ENCODE results near the gene ADAM12.

Gene ADAM12

DNA sequence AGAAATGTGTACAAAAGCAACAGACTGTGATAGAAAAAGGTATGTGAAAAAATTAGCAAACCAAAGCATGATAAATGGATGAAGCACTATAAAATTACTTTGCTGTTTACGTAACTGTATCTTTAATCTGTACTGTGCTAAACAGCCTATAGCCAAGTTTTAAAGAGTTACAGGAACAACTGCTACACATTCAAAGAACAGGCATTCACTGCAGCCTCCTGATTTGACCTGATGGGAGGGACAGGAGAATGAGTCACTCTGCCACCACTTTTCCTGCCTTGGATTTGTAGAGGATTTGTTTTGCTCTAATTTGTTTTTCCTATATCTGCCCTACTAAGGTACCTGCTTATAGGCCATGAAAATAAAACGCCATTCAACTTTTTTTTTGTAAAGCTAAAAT, 375.8 kb downstream of the ADAM12 start:
- DNase-seq (ENCODE audit: low spot score), result no peak

DNA sequence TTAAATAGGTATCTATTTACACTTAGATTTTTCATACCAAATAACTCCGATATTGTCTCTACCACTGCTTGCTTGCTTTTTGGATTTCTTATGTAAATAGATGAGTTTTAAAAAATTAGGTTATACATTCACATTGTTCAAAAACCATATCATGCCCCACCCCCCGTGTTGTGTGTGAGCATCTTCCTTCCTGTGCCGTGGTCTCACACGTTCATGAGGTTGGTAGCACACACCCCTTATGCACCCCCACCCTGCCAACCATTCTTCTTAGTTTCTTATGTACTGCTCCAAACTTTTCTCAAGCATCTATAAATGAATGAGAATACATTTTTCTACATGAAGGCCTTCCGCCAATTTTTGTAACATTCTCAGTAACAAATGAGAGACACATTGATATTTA, 376.3 kb downstream of the ADAM12 start:
- no peak for DNase-seq (ENCODE audit: low spot score)

DNA sequence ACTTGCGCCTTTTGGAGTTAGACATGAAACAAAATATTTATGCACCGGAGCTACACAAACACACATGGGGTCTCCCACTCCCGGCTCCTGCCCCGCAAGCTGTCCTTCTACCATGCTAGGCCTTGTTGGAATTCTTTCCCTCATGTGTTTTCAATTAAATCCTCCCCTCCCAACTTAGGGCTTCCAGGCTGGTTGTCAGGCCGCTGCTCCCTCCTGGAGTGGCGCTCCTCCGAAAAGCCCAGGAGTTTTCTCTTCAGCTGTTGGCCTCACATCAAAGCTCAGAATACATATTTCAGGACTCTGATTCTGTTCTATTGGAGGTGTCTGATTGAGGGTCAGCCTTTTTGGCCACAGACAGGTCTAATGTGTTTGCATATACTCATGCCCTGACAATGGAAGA, 378.6 kb downstream of the ADAM12 start:
- DNase-seq (ENCODE audit: low spot score), result no peak

DNA sequence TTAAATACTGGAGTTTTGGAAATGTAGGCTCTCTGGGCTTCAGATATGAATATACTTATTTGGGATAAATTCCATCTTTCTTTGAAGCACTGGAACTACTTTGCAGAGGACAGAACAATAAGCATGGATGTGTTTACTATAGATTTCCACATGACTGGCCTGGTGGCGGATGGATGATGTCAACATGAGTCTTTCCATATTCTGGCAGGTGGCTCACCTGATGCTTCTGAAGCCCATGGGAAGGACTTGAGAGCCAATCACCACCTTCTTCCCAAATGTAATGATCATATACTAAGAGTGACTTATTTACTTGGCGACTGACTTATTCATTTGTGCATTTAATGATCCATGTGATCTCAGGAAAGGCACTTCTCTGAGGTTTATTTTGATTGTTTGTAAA, 381.4 kb downstream of the ADAM12 start:
- no peak for DNase-seq (ENCODE audit: low spot score)

DNA sequence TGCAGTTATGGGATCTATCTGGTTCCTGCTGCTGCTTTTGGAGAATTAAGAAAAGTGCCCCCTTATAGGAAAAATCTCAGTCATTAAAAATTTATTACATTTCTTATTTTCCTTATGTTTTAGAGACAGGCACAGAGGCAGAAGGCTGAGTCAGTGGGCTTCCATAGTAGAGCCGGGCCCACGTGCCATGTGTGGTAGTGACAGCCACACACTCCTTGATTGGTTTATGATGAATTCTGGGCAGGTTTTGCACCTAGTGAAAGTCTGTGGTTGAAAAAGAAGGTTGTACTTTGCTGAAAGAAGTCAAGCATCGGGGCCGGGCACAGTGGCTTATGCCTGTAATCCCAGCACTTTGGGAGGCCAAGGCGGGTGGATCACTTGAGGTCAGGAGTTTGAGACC, 382.0 kb downstream of the ADAM12 start:
- DNase-seq (ENCODE audit: low spot score), result no peak

DNA sequence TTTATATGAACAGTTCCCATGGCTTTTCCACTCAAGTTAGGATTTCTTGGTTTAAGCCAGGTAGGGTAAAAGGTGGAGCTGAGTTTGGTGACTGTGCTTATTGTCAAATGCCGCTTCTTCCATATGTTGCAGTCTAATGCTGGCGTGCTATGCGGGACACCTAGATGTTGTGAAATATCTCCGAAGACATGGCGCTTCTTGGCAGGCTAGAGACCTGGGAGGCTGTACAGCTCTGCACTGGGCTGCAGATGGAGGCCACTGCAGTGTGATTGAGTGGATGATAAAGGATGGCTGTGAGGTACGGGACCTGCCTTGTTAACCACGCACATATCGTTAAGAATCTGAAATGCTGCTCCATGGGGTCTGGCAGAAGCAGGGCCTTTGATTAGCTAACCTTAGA, 383.5 kb downstream of the ADAM12 start:
- DNase-seq (ENCODE audit: low spot score), result no peak

DNA sequence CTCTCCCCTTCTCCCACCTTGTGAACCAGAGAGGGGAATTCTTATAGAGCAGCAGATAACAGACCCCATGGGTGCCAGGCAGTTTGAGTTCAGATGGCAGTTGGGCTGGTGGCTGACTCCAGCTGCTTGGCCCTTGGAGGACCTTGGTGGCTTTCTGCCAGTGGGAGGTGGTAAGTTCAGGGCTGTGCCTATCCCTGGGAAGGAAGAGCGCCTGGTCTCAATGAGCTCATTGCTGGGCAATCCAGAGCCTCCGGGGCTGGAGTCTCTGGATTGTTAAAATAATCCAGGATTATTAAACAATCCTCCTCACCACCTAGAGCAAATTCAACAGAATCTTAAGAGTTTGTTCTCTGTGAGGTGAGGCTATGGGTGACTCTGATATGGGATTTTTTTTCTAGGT, 386.7 kb downstream of the ADAM12 start:
- peak; percentile 30 for DNase-seq (ENCODE audit: low spot score)

DNA sequence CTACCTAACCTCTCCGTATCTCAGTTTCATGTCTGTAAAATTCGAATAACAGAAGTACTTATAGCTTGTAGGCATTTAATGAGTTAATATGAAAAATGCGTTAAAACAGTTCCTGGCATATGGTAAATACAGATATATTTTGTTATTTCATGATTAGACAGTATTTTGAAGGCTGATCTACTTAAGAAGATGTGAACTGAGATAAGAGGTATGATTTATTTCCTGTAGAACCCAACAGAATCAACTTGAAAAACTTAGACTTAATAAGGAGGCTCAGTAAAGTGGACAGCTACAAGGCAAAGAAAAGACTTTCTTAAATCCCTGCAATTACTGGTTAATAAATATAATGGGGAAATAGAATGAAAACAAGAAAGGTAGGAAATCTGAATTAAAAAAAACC, 388.6 kb downstream of the ADAM12 start:
- no peak for DNase-seq (ENCODE audit: low spot score)

DNA sequence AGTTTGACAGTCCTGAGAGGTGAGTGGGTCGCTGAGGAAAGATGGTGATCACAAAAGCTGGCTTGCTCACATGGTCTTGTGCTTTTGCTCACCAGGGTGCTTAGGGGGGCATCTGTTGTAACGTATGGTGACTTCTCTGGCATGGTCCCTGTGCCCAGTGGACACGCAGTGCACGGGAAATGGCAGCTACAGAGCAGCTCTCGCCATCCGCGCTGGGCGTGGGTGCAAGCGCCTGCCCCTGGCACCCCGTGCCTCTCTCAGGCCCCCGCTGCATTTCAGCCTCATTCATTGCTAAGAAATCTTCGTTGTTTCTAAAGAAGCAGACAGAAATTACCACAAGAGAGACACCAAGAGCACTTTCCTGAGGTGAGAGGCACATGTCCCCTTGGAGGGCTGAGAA, 390.7 kb downstream of the ADAM12 start:
- no peak for DNase-seq (ENCODE audit: low spot score)

DNA sequence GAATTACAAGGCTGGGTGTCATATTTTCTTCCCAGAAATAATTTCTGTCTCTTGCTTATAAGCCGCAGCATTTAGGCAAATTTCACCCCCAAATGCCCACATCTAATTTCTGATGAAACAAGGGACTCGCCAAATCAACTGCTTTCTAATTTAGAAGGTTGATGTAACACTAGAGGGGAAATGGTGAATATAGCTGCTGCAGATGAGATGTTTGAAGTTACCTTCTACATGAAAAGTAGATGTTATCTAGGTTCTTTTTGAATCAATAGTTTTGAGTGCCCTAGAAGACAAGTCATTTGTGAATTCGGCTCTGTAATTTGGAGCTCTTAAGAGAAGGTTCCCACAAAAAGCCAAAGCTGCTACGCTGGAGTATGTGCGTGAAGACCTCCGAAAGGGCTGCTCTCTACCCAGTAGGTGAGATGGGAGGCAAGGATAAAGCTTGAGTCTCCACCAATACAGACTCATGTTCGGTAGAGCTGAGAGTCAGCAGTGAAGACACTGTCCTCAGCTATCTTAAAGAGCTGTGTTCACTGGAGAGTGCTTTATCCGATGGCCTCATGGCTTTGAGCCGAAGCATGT, 392.5 kb downstream of the ADAM12 start:
- no peak for DNase-seq (ENCODE audit: low spot score)

DNA sequence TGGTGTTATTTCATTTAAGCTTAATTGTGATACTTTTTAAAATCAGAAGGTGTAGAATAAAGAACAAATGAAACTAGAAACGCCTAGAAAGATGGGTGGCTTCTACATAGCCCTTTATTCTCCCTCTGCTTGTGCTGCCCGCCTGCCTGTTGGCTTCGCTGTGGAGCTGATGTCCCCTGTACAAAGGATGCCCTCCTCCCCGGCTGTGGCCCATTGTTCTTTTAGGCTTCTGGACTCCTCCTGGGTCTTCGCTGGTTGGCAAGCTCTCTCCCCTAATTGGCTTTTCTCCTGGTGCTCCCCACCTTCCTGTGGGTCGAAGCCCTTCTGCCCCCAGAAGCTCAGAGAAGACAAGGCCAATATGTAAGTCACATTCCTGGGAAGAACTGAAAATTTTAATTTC, 393.7 kb downstream of the ADAM12 start:
- DNase-seq (ENCODE audit: low spot score), result no peak

DNA sequence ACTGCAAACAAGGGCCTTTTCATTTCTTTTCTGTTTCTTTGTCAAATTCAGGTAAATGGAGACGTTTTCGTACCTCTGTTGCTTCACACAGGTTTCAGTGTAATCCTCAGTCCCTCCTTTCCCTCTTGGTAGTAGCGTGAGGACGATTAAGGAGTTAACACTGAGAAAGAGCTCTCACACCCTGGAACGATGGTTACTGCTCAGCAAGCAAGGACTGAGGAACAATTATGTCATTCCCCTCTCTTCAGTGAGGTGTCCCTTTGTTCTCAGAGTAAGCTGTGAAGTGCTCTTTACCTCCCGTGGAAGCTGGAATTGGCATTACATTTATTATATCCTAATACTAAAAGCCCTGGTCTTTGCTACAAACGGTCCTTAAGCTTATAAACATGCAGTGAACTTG, 396.0 kb downstream of the ADAM12 start:
- DNase-seq (ENCODE audit: low spot score), result no peak

DNA sequence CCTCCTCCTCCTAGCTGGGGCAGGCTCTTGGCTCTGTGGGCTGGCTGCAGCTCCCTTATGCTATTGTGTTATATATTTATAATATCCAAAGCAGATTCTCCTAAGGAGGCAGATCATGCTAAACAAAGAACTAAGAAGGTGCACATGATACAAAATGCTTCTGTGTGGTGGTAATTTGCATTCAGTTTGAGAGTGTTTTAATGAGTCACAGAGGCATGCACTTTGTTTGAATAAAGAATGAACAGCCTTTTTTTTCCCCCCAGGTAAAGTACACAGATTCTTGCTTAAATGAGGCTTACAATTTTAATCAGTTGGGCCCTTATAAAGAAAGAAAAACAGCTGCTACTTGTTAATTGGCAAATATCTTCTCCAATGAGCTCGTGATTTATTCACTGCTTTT, 396.9 kb downstream of the ADAM12 start:
- no peak for DNase-seq (ENCODE audit: low spot score)

DNA sequence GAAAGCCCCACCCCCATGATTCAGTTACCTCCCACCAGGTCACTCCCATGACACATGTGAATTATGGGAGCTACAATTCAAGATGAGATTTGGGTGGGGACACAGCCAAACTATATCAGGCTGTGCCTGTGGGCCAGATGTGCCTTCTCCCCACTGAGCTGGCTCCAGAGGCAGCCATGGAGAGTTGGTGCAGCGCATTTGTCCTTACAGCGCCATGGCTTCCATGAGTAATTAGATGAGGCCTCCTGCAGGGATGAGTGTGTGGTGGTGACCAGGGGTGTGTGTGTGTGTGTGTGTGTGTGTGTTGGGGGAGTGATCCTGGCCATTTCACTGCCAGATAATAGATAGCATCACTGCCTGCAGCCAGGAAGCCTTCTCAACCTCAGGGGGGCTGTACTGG, 397.3 kb downstream of the ADAM12 start:
- DNase-seq (ENCODE audit: low spot score), result no peak

DNA sequence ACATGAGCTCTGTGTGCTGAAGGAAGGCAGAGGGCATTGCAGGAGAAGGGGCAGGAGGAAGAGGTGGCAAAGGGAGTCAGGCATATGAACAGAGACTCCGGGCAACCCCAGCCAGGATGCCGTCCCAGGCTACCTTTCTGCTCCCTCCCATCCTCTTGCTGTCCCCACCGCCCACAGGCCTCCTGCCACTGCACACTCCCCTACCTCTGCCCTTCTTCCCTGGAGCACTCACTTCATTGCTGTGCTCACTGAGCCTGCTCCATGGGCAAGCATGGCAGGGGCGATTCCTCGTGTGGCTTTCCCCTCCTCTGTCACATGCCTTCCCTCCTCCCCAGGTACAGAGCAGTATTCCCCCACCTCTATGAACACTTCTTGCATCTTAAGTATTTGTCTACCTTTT, 398.5 kb downstream of the ADAM12 start:
- no peak for DNase-seq (ENCODE audit: low spot score)

DNA sequence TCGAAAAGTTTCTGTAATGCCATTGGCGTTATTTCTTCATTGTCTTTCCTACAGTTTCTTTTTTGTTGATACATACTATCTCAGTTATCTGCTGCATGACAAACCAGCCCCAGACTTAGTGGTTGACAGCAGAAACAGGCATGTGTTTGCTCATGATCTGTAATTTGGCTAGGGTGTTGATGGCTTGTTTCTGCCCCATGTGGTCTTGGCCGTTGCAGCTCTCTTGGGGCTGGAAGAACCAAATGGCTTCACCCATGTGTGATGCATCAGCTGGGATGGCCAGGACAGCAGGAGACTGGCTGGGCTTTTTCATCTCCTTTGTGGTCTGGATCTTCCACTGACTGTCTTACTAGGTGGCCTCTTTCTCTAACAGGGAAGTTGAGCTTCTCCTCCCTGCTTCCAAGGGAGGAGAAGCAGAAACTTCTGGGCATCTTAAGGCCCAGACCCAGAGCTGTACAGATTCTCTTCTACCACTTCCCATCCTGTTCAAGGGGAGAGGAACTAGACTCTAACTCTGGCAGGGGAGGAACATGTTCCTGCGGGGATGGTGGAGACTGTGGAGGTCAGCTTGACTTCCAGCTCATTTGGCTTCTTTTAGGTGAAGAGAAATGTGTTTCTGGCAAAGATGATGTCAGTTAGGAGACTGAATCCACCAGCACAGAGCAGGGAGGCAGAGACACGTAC, 402.6 kb downstream of the ADAM12 start:
- DNase-seq (ENCODE audit: low spot score), result no peak

DNA sequence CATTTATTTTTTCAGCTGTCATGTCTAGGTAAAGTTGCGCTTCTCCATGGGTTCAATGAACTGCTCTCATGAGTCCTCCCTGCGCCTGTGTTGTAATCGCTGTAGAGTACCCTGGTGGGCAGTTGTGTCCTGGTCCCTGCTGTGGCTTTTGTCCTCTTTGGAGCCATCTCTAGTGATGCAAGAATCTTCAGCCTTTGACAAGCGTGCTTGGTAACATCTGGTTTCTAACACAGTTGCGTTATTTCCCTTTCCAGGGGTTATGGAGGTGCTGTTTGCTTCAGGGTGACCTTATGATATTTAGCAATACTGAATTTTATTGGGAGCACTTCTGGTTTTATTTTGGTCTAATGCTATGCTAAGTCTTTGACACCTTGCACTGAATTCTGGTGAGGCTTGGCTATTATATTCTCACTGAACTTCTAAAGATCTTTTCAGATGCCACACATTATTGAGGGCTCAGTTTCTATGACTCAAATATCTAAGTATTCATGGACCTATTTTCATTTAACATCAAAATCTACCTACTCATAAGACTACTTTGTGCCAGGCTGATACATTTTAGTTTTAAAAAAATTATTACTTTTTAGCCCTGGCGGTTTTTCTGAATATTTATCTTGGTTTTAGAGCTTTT, 403.3 kb downstream of the ADAM12 start:
- no peak for DNase-seq (ENCODE audit: low spot score)

DNA sequence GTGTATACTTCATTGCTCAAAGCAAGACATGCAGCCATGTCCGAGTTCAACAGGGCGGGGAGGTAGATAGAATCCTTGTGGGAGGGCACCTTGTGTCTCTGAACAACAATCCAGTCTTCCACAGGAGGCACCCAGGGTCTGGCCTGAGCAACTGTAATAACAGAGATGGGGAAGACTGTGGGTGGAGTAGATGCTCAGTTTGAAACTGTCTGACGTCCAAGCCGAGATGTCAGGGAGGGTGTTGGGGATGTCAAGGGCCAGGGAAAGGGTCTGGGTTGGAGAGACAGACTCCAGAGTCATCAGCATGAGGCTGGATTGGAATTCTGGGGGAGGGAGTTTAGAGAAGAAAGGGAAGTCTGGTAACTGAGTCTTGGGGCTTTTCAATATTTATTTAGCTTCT, 403.9 kb downstream of the ADAM12 start:
- no peak for DNase-seq (ENCODE audit: low spot score)

DNA sequence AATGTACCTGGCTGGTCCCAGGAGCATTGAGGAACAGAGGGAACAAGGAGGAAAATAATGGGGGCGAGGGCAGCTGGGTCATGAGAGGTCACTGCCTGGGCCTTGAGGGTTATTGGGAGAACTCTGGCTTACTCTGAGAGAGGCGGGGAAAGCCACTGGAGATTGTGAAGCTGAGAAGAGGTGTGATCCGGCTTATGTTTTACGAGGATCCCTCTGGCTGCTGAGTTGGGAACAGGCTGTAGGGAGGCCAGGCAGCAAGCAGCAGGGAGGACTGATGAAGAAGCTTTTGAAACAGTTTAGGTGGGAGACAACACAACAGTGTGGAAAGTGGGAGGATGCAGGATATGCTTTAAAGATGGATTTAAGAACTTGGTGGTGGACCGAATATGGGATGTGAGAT, 404.6 kb downstream of the ADAM12 start:
- no peak for DNase-seq (ENCODE audit: low spot score)

DNA sequence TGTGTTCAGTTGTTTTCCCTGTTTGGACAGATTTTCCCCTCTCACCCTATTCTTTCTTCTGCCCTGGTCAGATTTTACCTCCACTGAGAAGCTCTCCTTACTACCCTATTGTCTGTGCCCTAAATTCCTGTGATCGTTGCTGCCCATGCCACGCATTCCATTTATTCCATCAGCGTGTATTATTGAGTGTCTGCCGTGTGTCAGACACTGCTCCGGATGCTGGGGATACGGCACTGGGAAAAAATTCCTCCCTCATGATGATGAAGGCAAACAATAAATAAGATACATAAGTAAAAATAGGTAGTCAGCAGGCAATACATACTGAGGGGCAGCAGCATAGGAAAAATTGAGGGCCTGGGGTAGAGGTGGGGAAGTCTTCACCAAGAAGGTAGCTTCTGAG, 405.1 kb downstream of the ADAM12 start:
- no peak for DNase-seq (ENCODE audit: low spot score)

DNA sequence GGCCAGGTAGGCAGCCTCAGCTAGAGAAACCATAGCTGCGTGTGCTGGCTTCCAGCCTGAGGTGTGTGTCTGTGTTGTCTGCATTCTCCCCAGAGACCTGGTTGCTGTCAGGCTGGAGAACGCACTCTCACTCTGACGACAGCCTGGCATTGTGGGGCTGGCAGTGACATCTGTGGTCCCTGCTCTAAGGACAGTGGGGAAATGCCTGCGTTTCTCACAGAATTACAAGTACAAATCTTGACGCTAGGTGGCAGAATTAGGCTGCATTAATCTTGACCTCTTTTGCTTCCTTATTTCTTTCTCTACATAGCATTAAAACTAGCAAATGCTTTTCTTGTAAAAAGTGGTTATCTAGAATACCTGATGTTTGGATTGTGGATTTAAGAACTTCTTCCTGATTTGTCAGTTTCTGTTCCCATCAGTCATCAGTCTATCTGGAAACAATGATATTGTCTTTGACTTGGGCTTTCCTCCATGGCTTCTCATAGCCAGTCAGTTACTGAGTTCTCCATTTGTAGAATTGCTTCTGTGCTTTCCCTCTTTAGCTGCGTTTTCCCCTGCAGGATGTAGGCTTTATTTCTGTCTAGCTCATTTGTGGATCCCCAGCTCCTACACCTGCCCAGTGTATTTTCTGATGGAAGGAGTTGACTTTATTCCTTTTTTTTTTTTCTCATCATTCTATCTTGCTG, 405.9 kb downstream of the ADAM12 start:
- DNase-seq (ENCODE audit: low spot score), result peak; percentile 50

DNA sequence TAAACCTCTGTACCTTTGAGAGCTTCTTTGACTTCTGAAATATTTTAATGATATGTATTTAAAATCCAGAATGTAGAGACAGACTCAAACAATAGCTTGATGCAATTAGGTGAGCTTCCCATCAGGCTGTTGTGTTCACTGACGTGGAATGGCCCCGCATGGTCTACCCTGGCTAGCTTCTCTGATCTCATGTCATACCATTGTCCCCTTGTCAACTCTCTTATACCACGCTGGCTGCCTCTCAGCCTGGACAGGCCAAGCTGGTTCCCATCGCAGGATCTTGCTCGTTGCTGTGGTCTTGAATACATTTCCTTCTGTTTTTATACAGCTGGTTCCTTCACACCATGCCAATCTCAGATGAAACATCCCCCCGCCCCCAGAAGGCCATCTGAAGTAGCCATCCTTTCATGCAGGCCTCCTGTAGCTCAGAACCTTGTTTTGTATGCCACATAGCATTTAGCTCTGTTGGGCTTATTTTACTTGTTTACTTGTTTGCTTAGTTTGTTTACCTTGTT, 407.7 kb downstream of the ADAM12 start:
- DNase-seq (ENCODE audit: low spot score), result no peak

DNA sequence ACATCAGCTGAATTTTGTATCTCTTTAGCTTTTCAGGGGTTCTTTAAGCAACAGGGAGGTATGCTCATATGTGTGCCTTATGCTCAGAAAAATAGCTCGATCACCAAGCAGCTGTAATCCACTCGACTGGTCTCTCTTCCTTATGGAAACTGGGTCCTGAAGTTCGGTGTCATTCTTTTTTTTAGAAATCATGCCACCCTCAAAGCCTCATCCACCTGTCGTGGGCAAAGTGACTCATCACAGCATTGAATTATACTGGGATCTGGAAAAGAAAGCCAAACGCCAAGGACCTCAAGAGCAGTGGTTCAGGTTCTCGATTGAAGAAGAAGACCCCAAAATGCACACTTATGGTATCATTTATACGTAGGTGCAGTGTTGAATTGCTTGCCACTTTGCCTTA, 408.3 kb downstream of the ADAM12 start:
- no peak for DNase-seq (ENCODE audit: low spot score)
